ENCODE data around the gene SRP9. TPM values are rescaled to one million over a fixed set of nuclear protein-coding genes. Genes with fewer than 3 reads are reported as not detected.

SRP9 gene
- total RNA-seq, 1 donor from 2014 or later = 120 TPM

GRCh38 chr1:225825078-225825477, 47.5 kb downstream of the SRP9 start:
- Histone ChIP-seq H3K27me3 (no peaks in the 10 kb centered on the region), H3K4me1 (peaks cover 71% of the 10 kb centered on the region), H3K36me3 (peaks cover 0 to 15% of the 10 kb centered on the region in 2 donors), H3K27ac (peak overlapping the region; percentile 40), H3K9me3 (no peaks in the 10 kb centered on the region), H3K4me3 (no peak overlapping the region)
- intact Hi-C loops (cut with DNase I) = no loop called here
- TF ChIP-seq POLR2AphosphoS5 (IDR thresholded peaks at IDR 0.05; ENCODE audit: insufficient read depth in 1 of 2, low read depth in 1 of 2) = no peak
- no peak for TF ChIP-seq POLR2A (IDR thresholded peaks at IDR 0.05)
- no peak for TF ChIP-seq CTCF (IDR thresholded peaks at IDR 0.05)
- DNase-seq (ENCODE audit: extremely low spot score in 2 of 2) = no peak

GRCh38 chr1:225825607-225826007, 48.0 kb downstream of the SRP9 start:
- no peaks in the 10 kb centered on the region for H3K9me3 ChIP-seq
- no peak for DNase-seq (ENCODE audit: extremely low spot score in 2 of 2)
- H3K27ac ChIP-seq = peak overlapping the region; percentile 40
- intact Hi-C loops (cut with DNase I) = no loop called here
- H3K27me3 ChIP-seq = no peaks in the 10 kb centered on the region
- H3K4me1 ChIP-seq = peaks cover 66% of the 10 kb centered on the region
- peaks cover 0 to 20% of the 10 kb centered on the region in 2 donors for H3K36me3 ChIP-seq
- TF ChIP-seq CTCF (IDR thresholded peaks at IDR 0.05) (no peak), POLR2AphosphoS5 (IDR thresholded peaks at IDR 0.05; ENCODE audit: insufficient read depth in 1 of 2, low read depth in 1 of 2) (no peak)
- no peak overlapping the region for H3K4me3 ChIP-seq

- H3K27ac ChIP-seq = peak overlapping the region; percentile 12
- H3K9me3 ChIP-seq = no peaks in the 10 kb centered on the region
- intact Hi-C loops (cut with DNase I) = no loop called here
- H3K4me1 ChIP-seq = peaks cover 51% of the 10 kb centered on the region
- TF ChIP-seq POLR2AphosphoS5 (IDR thresholded peaks at IDR 0.05; ENCODE audit: insufficient read depth in 1 of 2, low read depth in 1 of 2) (no peak), POLR2A (IDR thresholded peaks at IDR 0.05) (no peak), CTCF (IDR thresholded peaks at IDR 0.05) (no peak)
- H3K36me3 ChIP-seq = peaks cover 0 to 32% of the 10 kb centered on the region in 2 donors
- no peak overlapping the region for H3K4me3 ChIP-seq
- no peak for DNase-seq (ENCODE audit: extremely low spot score in 2 of 2)
- no peaks in the 10 kb centered on the region for H3K27me3 ChIP-seq
Observed at GRCh38 chr1:225827076-225827475, 49.5 kb downstream of the SRP9 start.

- Histone ChIP-seq H3K27ac (no peak overlapping the region), H3K4me1 (peaks cover 33% of the 10 kb centered on the region), H3K4me3 (no peak overlapping the region), H3K27me3 (no peaks in the 10 kb centered on the region), H3K9me3 (no peaks in the 10 kb centered on the region), H3K36me3 (peaks cover 0 to 48% of the 10 kb centered on the region in 2 donors)
- DNase-seq (ENCODE audit: extremely low spot score in 2 of 2) = no peak
- TF ChIP-seq CTCF (IDR thresholded peaks at IDR 0.05) (no peak), POLR2AphosphoS5 (IDR thresholded peaks at IDR 0.05; ENCODE audit: insufficient read depth in 1 of 2, low read depth in 1 of 2) (no peak), POLR2A (IDR thresholded peaks at IDR 0.05) (no peak)
- intact Hi-C loops (cut with DNase I) = no loop called here
Observed at GRCh38 chr1:225828706-225829345, 51.2 kb downstream of the SRP9 start.

- Histone ChIP-seq H3K9me3 (no peaks in the 10 kb centered on the region), H3K36me3 (peaks cover 0 to 53% of the 10 kb centered on the region in 2 donors)
- intact Hi-C loops (cut with DNase I) = no loop called here
Observed at GRCh38 chr1:225830841-225831240, 53.2 kb downstream of the SRP9 start.

More at GRCh38 chr1:225830841-225831240, 53.2 kb downstream of the SRP9 start:
- no peak overlapping the region for H3K4me3 ChIP-seq
- no peaks in the 10 kb centered on the region for H3K27me3 ChIP-seq
- no peak overlapping the region for H3K27ac ChIP-seq
- no peak for DNase-seq (ENCODE audit: extremely low spot score in 2 of 2)
- TF ChIP-seq CTCF (IDR thresholded peaks at IDR 0.05) (no peak), POLR2AphosphoS5 (IDR thresholded peaks at IDR 0.05; ENCODE audit: insufficient read depth in 1 of 2, low read depth in 1 of 2) (no peak), POLR2A (IDR thresholded peaks at IDR 0.05) (no peak)
- peaks cover 30% of the 10 kb centered on the region for H3K4me1 ChIP-seq
